ENCODE results near the gene PTPRN2.
"Not testable (repeated sequence)": the region's sequence is repeated elsewhere in the genome, so short reads cannot be mapped to it uniquely, and the experiment has no call there.

The PTPRN2 gene

DNA sequence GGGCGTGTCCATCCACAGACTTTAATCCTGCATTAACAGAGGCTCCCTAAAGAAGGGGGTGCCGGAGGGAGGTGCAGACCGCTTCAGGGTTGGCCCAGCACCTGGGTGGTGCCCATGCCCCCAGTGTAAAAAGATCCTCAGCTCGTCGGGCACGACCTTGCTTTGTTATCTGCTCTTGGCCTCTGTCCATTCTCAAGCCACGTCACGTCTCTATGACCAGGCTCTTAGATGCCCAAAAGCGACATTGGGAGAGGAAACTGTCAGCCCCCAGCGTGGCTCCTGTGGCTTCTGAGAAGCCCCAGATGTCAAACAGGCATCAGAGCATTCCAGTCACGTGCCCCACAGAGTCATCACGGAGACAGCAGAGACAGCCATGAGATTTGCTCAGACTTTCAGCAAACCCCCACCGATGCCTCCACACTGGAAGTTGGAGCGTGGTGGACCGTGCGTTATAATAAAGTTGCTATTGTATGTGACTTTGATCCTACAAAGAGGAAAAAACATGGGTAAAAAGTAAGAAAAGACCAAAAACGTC is 55.5 kb downstream of the PTPRN2 start:
- no peak for DNase-seq (ENCODE audit: low spot score)

DNA sequence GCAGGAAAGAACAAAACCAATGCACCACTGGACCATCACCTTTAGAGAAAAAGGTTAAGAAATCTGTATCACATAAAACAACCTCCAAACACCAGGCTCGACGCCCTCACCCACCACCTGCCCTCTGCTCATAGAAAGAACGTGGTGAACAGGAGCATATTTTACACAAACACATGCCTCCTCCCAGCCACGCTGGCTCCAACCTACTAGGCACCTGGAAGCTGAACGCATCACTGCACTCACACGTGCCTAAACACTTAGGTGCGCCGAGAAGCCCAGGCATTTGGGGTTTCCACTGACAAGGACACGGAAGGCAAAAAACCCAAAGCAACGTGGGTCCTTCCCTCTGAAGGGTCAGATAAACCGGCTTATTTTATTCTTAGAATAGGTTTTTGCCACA is 56.0 kb downstream of the PTPRN2 start:
- DNase-seq (ENCODE audit: low spot score): no peak

DNA sequence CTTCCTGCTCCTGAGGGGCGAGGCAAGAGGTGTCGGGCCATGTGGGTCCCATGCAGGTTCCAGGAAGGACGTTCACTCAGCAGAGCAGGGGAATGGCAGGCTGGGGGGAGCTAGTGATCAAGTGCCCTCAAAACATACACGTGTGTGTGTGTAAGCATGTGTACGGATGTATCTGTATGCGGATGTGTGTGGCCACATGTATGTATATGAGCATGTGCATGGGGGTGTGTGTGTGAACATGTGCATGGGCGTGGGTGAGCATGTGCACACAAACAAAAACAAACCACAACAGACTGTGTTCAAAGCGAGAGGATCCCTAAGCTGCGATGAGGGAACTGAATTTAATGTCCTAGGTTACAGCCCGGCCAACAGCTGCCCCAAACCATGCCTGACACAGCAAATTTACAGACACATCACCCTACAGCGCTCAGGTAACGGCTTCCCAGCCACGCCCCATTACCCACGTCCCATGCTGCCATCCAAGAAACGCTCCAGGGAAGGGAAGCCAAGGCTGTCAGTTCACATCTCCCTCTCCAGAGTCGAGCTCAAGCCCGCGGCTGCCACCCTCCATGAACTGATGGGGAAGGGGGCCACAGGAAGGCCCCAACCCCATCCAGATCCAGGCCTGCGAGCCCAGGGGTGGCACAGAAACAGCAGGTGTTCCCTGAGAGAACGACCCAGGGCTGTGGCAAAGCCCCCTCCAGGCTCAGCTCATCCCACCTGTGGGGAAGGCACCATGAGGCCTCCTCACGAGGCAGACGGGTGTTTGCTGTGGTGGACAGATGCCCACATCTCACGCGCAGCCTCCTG is 56.6 kb downstream of the PTPRN2 start:
- no peak for DNase-seq (ENCODE audit: low spot score)

DNA sequence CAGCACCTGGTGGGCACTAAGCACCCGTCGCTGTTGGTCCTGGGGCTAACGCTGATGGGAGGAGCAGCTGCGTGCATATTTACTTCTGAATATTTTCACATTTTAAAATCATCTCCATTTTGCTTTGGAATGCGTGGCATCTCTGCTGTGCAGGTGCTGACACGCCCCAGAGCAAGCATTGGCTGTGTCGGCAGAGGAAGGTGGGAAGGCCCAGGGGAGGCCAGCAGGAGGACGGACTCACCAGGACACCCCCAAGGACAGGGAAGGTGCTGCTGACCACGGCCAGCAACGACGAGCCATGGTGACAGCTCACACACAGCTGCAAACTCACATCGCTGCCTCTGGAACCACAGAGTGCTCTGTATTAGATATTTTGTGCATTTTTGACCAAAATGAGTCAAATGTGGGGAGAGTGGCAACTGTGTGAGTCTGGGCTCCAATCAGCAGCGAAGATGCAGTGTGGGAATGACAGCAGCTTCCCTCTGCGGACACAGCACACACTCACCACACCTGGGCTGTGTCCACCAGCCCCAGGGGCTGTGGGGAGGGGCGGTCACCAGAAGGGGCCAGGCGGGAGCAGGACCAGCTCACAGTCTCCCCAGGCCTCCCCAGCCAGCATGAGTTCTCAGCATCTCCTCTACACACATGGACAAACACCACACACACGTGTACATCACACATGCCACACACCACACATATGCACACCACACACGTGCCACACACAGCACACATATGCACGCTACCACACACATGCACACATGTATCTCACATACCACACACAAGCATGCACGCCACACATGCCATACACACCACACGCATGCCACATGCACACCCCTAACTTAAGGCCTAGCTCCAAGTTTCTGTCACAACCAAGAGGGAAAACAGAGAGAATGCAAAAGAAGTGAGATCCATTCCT is 58.2 kb downstream of the PTPRN2 start:
- DNase-seq (ENCODE audit: low spot score): no peak

DNA sequence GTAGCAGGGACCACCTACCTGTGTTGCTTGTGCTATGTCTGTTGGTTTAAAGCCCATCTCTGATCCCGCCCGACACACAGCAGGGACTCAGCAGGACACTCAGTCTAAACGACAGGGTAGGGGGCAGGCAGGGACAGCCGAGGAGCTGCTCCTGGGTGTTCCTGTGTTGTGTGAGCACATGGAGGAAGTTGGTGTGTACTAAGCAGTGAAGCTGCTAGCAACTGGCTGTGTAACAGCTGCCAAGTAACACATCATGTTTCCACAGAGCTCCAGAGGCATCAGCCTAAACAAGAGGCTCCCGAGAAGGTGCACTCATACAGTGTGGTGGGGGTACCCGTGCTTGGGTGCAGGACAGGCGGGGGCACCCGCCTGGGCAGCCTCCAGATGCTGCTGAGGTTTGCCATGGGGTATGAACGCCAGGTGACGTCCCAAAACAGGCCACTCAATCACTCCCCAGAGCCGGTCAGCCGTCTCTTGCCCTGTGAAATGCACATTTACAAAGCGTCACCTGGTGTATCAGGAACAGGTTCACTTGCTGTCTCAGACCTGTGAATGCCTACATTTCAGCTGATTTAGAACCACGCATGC is 59.6 kb downstream of the PTPRN2 start:
- DNase-seq (ENCODE audit: low spot score): no peak

DNA sequence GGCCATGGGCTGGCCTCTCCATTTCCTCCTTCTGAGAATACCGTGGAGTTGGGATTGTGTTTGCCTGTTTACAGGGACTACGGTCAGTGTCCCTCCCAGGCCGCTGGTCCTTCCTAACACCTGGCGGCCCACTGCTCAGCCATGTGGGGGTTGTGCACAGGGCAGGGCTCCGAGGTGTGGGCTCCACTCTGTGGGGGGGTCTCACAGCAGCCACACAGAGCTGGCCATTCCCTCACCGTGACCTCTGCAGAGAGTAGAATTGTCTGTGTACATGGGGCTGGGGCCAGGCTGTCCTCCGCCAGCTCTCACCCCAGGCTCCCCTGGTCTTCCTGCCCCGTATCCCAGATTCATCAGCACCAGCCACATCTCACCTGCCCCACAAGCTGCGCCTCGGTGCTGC is 60.1 kb downstream of the PTPRN2 start:
- no peak for DNase-seq (ENCODE audit: low spot score)

DNA sequence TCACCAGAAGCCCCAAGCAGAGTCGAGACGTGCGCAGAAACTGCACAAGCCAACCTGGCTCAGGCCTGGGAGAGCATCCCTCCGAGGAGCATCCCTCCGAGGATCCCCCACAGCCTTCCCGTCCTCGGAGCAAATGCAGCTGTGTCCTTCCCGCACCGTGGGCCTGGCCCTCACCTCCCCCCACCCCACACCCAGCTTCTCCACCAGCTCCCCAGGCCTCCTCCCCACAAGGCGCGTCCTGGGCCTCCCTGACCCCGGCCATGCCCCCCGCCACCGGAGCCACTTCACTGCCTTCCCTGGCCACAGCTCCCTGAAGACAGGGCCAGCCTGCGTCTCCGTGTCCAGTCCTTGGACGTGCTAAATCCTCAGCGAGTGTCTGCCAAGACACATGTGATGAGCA is 60.6 kb downstream of the PTPRN2 start:
- no peak for DNase-seq (ENCODE audit: low spot score)

DNA sequence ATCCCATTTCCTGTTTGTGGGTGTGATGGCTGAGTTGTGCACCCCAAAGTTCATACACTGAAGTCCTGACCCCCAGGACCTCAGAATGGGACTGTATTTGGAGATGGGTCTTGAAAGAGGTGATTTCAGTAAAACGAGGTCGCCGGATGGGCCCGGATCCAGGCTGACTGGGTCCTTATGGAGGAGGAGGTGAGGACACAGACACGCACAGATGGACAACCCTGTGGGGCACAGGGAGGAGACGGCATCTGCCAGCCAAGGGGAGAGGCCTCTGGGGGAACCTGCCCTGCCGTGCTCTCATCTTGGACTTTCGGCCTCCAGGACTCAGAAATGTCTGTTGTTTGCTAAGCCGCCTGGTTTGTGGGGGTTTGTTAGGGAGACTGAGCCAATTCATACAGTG is 61.1 kb downstream of the PTPRN2 start:
- no peak for DNase-seq (ENCODE audit: low spot score)

DNA sequence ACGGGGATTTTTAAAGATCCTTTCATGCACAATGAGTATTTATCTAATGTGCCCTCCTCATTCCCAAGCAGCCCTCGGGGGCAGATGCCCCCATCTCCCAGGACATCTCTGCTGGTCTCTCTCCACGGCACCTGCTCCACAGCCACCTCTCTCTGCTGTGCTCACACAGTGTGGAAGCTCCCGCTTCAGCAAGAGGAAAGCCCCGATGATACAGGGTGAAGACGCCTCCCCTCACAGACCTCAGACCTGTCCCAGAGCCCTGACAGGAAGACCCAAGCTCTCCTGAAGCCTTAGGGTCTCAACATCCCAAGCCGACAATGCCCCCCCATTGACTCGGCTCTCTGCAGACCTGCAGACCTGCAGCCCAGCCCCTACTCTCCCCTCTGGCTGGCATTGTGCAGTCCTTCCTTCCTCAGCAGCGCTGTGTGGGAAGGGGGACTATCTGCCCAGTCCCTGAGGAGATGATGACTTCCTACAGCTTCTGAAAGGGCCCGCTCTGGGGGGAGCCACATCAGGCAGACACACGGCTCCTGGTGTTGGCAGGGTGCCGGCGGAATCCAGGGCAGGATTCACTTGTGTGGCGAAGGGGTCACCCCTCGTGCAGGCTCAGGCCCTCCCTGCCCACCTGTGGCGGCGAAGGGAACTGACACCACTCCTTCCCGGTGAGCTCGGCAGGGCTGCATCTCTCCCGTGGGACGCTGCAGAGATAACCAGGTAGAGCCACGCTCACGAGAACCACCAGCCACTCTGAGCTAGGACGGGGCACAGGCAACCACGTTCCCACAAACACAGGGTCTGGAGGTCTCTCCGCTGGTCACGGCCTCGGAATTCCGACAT is 61.8 kb downstream of the PTPRN2 start:
- DNase-seq (ENCODE audit: low spot score): no peak

DNA sequence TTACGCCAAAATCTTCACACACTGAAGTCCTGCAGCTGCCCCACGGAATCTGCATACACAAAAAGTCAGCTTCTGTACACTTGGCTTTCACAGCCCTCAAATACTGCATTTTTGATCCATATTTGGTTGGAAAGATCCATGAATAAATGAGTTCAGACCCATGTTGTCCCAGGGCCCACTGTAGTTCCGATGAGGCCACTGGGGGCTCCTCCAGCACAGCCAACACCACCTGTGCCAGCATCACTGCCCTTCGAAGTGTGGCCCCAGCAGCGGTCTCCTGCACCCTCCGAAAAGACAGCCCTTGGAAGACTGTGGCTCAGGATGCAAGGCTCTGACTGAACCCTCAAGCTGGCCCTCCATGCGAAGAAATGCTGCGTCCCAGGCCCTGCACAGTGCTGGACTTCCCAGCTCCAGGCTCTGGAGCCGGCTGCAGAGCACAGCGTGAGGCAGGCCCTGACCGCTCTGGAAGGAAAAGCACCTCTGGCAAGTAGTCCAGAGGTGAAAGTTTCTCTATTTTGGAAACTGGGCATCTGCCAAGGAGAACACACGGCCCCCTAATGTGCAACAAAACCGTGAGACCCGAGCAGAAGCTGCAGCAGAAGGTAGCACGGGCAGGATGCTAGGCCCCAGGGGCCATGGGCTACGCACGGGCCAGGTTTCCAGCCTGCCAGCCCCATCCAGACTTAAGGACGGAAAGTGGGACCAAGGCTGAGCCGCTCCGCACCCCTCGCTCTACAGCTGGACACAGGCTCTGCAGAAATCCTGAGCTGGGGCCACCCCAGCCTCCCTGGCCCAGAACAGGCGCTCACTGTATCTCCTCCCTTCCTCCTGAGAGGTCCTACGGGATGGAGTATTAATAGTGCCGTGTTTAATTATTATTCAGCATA is 62.6 kb downstream of the PTPRN2 start:
- no peak for DNase-seq (ENCODE audit: low spot score)

DNA sequence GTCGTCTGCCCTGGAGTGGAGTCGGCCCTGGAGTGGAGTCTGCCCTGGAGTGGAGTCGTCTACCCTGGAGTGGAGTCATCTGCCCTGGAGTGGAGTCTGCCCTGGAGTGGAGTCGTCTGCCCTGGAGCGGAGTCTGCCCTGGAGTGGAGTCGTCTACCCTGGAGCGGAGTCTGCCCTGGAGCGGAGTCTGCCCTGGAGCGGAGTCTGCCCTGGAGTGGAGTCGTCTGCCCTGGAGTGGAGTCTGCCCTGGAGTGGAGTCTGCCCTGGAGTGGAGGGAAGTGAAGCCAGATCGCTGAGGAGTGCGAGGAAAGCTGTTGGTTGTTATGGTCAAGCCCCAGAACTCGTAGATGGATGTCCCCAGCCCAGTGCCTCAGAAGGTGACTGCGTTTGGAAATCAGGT is 63.3 kb downstream of the PTPRN2 start:
- DNase-seq (ENCODE audit: low spot score): not testable (repeated sequence)

DNA sequence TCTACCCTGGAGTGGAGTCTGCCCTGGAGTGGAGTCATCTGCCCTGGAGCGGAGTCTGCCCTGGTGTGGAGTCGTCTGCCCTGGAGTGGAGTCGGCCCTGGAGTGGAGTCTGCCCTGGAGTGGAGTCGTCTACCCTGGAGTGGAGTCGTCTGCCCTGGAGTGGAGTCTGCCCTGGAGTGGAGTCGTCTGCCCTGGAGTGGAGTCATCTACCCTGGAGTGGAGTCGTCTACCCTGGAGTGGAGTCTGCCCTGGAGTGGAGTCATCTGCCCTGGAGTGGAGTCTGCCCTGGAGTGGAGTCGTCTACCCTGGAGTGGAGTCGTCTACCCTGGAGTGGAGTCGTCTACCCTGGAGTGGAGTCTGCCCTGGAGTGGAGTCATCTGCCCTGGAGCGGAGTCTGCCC is 63.7 kb downstream of the PTPRN2 start:
- not testable (repeated sequence) for DNase-seq (ENCODE audit: low spot score)

DNA sequence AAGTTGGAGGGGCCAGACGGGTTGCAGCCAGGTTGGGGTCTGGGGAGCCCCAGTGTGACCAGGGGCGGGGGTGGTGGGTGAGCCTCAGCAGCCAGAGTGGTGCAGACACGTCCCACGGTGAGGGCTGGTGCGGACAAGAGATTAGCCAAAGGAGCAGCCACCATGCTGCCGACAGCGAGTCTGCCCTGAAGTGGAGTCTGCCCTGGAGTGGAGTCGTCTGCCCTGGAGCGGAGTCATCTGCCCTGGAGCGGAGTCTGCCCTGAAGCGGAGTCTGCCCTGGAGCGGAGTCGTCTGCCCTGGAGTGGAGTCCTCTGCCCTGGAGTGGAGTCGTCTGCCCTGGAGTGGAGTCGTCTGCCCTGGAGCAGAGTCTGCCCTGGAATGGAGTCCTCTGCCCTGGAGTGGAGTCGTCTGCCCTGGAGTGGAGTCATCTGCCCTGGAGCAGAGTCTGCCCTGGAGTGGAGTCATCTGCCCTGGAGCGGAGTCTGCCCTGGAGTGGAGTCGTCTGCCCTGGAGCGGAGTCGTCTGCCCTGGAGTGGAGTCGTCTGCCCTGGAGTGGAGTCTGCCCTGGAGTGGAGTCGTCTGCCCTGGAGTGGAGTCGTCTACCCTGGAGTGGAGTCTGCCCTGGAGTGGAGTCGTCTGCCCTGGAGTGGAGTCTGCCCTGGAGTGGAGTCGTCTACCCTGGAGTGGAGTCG is 64.3 kb downstream of the PTPRN2 start:
- not testable (repeated sequence) for DNase-seq (ENCODE audit: low spot score)

DNA sequence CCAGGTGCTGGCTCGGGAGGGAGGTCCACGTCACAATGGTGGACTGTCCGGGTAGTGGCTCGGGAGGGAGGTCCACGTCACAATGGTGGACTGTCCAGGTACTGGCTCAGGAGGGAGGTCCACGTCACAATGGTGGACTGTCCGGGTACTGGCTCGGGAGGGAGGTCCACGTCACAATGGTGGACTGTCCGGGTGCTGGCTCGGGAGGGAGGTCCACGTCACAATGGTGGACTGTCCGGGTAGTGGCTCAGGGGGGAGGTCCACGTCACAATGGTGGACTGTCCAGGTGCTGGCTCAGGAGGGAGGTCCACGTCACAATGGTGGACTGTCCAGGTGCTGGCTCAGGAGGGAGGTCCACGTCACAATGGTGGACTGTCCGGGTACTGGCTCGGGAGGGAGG is 65.8 kb downstream of the PTPRN2 start:
- DNase-seq (ENCODE audit: low spot score): not testable (repeated sequence)

DNA sequence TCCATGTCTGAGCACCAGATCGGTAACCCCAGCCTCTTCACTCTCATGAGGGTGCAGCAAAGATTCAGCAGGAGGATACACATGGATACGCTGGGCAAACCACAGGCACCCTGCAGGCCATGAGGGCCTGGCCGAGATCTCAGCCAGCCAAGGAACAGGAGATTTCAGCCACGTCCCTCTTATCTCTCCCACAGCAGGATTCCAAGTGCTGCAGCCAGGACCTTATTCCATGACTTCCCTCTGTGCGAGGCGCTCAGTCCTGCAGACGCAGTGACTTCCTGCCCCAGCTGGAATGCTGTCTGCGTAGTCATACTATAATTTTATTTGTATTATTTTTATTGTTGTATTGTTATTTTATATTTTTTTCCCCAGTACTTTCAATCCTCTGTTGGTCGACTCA is 66.8 kb downstream of the PTPRN2 start:
- DNase-seq (ENCODE audit: low spot score): no peak

DNA sequence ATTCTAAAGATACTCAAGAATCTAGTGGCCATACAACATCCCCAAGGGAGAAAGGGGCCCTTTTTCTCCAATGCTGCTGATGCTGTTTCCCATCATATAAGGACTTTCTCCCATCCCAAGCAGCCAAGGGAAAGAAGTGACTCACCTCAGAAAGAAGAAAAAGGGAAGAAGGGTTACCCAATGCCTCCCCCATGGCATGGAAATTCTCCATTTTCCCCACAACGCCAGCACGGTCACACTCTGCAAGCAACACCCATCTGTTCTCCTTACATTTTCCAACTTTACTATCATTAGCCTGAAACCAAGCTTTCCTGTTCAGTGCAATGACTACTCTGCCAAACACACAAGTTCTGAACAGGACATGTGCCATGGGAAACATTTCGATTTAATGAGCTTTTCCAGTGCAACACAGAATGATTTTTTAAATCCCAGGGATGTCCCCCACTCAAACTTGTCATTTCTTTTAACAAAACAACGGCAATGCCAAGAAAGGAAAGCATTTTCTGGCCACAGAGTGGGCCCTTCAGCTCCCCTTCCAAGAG is 67.9 kb downstream of the PTPRN2 start:
- no peak for DNase-seq (ENCODE audit: low spot score)

DNA sequence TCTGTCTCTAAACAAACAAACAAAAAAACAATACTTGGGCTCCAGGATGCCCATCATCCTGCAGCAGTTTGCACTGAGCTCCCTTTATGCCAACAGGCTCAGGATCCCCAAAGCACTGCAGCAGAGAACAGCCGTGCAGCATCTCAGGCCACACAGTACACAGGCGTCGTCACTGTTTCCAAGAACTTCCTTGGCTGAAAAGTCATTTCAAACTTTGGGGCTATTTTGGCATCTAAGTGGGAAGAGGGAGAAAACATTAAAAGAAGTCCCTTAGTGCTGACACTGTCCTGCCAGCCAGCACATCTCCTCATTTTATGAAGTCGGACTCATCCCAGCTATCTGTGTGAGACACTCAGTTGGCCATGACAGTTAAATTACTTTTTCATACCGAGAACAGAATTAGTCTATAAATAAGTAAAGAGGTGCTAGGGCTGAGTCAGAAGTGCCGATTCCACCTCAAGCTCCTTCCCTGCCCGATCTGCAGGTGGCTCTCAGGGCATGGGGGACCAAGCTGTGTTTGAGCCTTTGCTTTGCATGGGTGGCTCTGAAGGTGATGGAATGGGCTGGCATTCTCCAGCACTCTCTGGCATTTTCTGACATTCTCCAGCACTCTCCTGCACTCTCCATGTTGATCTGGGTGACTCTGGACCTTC is 68.5 kb downstream of the PTPRN2 start:
- DNase-seq (ENCODE audit: low spot score): no peak

DNA sequence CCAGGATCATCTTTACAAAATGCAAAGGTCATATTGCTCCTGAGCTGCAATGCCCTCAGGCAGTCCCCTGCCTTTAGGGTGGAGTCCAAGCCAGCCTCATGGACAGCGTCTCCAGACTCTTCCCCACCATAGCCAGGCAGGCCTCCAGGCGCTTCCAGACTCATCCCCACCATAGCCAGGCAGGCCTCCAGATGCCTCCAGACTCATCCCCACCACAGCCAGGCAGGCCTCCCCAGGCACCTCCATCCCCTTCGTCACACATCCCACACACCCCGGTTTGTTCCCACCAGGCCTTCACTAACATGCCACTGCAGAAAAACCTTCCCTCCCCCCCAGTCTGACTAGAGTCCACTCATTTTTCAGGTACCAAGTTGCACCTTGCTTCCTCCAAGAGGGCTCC is 70.1 kb downstream of the PTPRN2 start:
- no peak for DNase-seq (ENCODE audit: low spot score)

DNA sequence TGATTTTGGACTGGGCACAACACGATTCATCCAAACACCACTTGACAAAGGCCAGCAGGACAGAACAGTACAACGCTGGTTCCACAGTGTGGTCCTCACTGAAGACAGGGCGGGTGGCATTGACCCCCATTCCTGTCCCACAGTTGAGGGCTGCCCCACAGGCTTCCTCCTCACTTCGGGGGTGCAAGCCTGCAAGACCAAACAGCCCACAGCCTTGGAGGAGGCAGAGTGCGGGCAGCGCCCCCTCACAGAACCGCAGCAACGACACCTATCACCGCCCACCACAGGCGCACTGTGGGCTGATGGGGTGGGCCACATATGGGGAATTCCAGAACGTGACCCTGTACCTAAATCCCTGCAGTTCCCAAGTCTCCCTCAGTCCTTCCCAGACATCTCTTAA is 70.6 kb downstream of the PTPRN2 start:
- no peak for DNase-seq (ENCODE audit: low spot score)
